Coronary artery (tissue), 2 donors: ENCODE measurements around the gene CAMK2B.

ENCODE experiments used
- DNase-seq: peaks from one replicate; pipeline ENCODE4 v3.0.0-alpha.2; 2017; ENCODE audit warnings: low spot score
- H3K27ac ChIP-seq, 2 donors: fragments of 200-600 bp; sonication (generic); one replicate each; pipeline ENCODE4 v1.5.1; 2016 to 2019
- H3K4me3 ChIP-seq: fragments of 200-600 bp; sonication (generic); 2 replicates; pipeline ENCODE4 v1.5.1; 2016; ENCODE audit warnings: mild to moderate bottlenecking, moderate library complexity
- CTCF ChIP-seq: fragments of 200-600 bp; sonication (generic); IDR thresholded peaks from one replicate; pipeline ENCODE4 v1.5.1; 2019; ENCODE audit warnings: antibody characterized with exemption

CAMK2B gene

GRCh38 chr7:44246396-44247113 is 78.8 kb downstream of the CAMK2B start:
- Histone ChIP-seq H3K27ac (no peak overlapping the region), H3K4me3 (no peak overlapping the region)
- TF ChIP-seq CTCF, result no peak
- no peak for DNase-seq

GRCh38 chr7:44244282-44244681 is 81.1 kb downstream of the CAMK2B start:
- no peak for DNase-seq
- no peak overlapping the region for H3K4me3 ChIP-seq
- no peak overlapping the region for H3K27ac ChIP-seq
- no peak for TF ChIP-seq CTCF

GRCh38 chr7:44242091-44242490 is 83.3 kb downstream of the CAMK2B start:
- Histone ChIP-seq H3K27ac (no peak overlapping the region), H3K4me3 (no peak overlapping the region)
- DNase-seq, result no peak
- TF ChIP-seq CTCF, result no peak

- peak; percentile 71 for TF ChIP-seq CTCF
- Histone ChIP-seq H3K27ac (no peak overlapping the region), H3K4me3 (peak overlapping the region; percentile 51)
- DNase-seq, result peak; percentile 85
Observed at GRCh38 chr7:44240983-44241510, 84.3 kb downstream of the CAMK2B start.

- no peak for DNase-seq
- no peak overlapping the region for H3K4me3 ChIP-seq
- no peak for TF ChIP-seq CTCF
- no peak overlapping the region for H3K27ac ChIP-seq
Observed at GRCh38 chr7:44240376-44240775, 85.0 kb downstream of the CAMK2B start.

GRCh38 chr7:44239361-44239760 is 86.0 kb downstream of the CAMK2B start:
- Histone ChIP-seq H3K4me3 (no peak overlapping the region), H3K27ac (no peak overlapping the region)
- no peak for DNase-seq
- no peak for TF ChIP-seq CTCF

- DNase-seq, result no peak
- TF ChIP-seq CTCF, result no peak
- H3K4me3 ChIP-seq, result no peak overlapping the region
- H3K27ac ChIP-seq, result no peak overlapping the region
Observed at GRCh38 chr7:44238116-44238695, 87.2 kb downstream of the CAMK2B start.
